BE2C (cell line): Measurements from ENCODE around the gene GNAI2.
A peak's percentile ranks its signal among the peaks of the same experiment; 100 is the strongest.

Experiments used
- DNase-seq: peaks from one replicate; pipeline ENCODE4 v3.0.0-alpha.2; 2020
- H3K27me3 ChIP-seq: fragments of 250-450 bp; sonication (Bioruptor Pico); 2 replicates; pipeline ENCODE4 v1.5.1; 2020; ENCODE audit warnings: mild to moderate bottlenecking
- H3K36me3 ChIP-seq: fragments of 250-450 bp; sonication (Bioruptor Pico); 2 replicates; pipeline ENCODE4 v1.5.1; 2020; ENCODE audit warnings: mild to moderate bottlenecking
- H3K4me1 ChIP-seq: fragments of 250-450 bp; sonication (Bioruptor Pico); 2 replicates; pipeline ENCODE4 v1.5.1; 2020
- H3K4me3 ChIP-seq: 2 replicates; pipeline ENCODE4 v1.5.1; 2011; ENCODE audit warnings: low read depth, low read length
- H3K9me3 ChIP-seq: fragments of 250-450 bp; sonication (Bioruptor Pico); 2 replicates; pipeline ENCODE4 v1.5.1; 2020
- CTCF ChIP-seq: IDR thresholded peaks from 2 replicates; pipeline ENCODE4 v1.5.1; 2012; ENCODE audit warnings: mild to moderate bottlenecking, low read depth, low read length

GNAI2 gene

GRCh38 chr3:50236484-50237132 is 604 bp downstream of the GNAI2 start:
- peak overlapping the region; percentile 66 for H3K4me3 ChIP-seq
- no peak for TF ChIP-seq CTCF
- no peaks in the 10 kb centered on the region for H3K4me1 ChIP-seq
- H3K27me3 ChIP-seq, result no peaks in the 10 kb centered on the region
- no peaks in the 10 kb centered on the region for H3K9me3 ChIP-seq
- no peak for DNase-seq
- H3K36me3 ChIP-seq, result no peaks in the 10 kb centered on the region

- Histone ChIP-seq H3K27me3 (no peaks in the 10 kb centered on the region), H3K36me3 (no peaks in the 10 kb centered on the region), H3K9me3 (no peaks in the 10 kb centered on the region), H3K4me3 (peak overlapping the region; percentile 66), H3K4me1 (no peaks in the 10 kb centered on the region)
- DNase-seq, result no peak
- TF ChIP-seq CTCF, result no peak
Observed at GRCh38 chr3:50237133-50237651, 1.2 kb downstream of the GNAI2 start.

- Histone ChIP-seq H3K27me3 (no peaks in the 10 kb centered on the region), H3K9me3 (no peaks in the 10 kb centered on the region), H3K4me1 (no peaks in the 10 kb centered on the region), H3K4me3 (peak overlapping the region; percentile 66), H3K36me3 (no peaks in the 10 kb centered on the region)
- peak; percentile 71 for DNase-seq
- no peak for TF ChIP-seq CTCF
Observed at GRCh38 chr3:50237754-50238548, 1.9 kb downstream of the GNAI2 start.

GRCh38 chr3:50238549-50239026 is 2.6 kb downstream of the GNAI2 start:
- H3K27me3 ChIP-seq, result no peaks in the 10 kb centered on the region
- H3K4me3 ChIP-seq, result peak overlapping the region; percentile 66
- no peaks in the 10 kb centered on the region for H3K4me1 ChIP-seq
- no peaks in the 10 kb centered on the region for H3K36me3 ChIP-seq
- no peaks in the 10 kb centered on the region for H3K9me3 ChIP-seq
- DNase-seq, result no peak
- no peak for TF ChIP-seq CTCF

- no peak for TF ChIP-seq CTCF
- no peak overlapping the region for H3K4me3 ChIP-seq
- no peaks in the 10 kb centered on the region for H3K4me1 ChIP-seq
- no peaks in the 10 kb centered on the region for H3K9me3 ChIP-seq
- no peak for DNase-seq
- H3K27me3 ChIP-seq, result no peaks in the 10 kb centered on the region
- H3K36me3 ChIP-seq, result no peaks in the 10 kb centered on the region
Observed at GRCh38 chr3:50239649-50240048, 3.6 kb downstream of the GNAI2 start.

- H3K27me3 ChIP-seq, result no peaks in the 10 kb centered on the region
- H3K4me1 ChIP-seq, result no peaks in the 10 kb centered on the region
- no peaks in the 10 kb centered on the region for H3K9me3 ChIP-seq
- no peak overlapping the region for H3K4me3 ChIP-seq
- no peaks in the 10 kb centered on the region for H3K36me3 ChIP-seq
- DNase-seq, result no peak
- TF ChIP-seq CTCF, result no peak
Observed at GRCh38 chr3:50241163-50241562, 5.2 kb downstream of the GNAI2 start.
